HEK293 (cell line): Measurements from ENCODE around the gene GALNT9.

Experiments used
- CTCF ChIP-seq: fragments of 450-650 bp; formaldehyde crosslinking; IDR thresholded peaks from 2 replicates; pipeline ENCODE4 v1.5.1; 2016; ENCODE audit warnings: missing biosample characterization, missing genetic modification characterization
- REST ChIP-seq: fragments of 450-650 bp; formaldehyde crosslinking; IDR thresholded peaks from 2 replicates; pipeline ENCODE4 v1.5.1; 2016; ENCODE audit warnings: missing biosample characterization, missing genetic modification characterization
- SCRT2 ChIP-seq: fragments of 450-650 bp; formaldehyde crosslinking; IDR thresholded peaks from 2 replicates; pipeline ENCODE4 v1.5.1; 2016; ENCODE audit warnings: missing biosample characterization, missing genetic modification characterization
- TRIM28 ChIP-seq: IDR thresholded peaks from 2 replicates; pipeline ENCODE4 v1.6.1; 2011; ENCODE audit warnings: low read length, control low read depth, borderline replicate concordance
- ZNF239 ChIP-seq: fragments of 450-650 bp; formaldehyde crosslinking; IDR thresholded peaks from 2 replicates; pipeline ENCODE4 v1.5.1; 2016; ENCODE audit warnings: missing biosample characterization, missing genetic modification characterization

- TF ChIP-seq TRIM28 = no peak
- no peak for TF ChIP-seq ZNF239 (tag by site-specific recombination)
- no peak for TF ChIP-seq SCRT2 (tag by site-specific recombination)
- no peak for TF ChIP-seq CTCF (tag by site-specific recombination)
- TF ChIP-seq REST (tag by site-specific recombination) = no peak
These were observed 92.2 kb downstream of the GALNT9 start for GRCh38 chr12:132236930-132237771.
